Measurements from ENCODE around the gene SEL1L2. TPM values are rescaled to one million over a fixed set of nuclear protein-coding genes. Genes with fewer than 3 reads are reported as not detected.

Gene SEL1L2
- total RNA-seq, 4 donors from 2014 or later, result not detected

DNA sequence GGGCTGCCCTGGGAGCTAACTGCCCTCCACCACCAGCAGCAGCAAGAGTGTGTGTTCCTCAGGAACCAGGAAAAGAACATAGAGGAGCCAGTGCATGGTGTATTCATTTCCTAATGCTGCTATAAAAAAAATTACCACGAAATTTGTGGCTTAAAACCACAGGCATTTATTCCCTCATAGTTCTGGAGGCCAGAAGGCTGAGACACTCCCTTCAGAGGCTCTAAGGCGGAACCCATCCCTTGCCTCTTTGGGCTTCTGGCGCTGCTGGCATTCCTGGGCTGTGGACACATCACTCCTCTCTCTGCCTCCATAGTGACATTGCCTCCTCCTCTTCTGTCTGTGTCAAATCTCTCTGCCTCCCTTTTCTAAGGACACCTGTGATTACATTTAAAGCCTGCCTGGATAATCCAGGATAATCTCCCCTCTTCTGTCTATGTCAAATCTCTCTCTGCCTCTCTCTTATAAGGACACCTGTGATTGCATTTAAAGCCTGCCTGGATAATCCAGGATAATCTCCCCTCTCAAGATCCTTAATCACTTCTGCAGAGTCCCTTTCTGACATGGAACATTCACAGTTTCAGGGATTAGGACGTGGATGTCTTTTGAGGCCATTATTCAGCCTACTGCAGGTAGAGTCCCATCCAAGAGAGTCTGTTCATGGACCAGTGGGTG, 150.9 kb downstream of the SEL1L2 start:
- Histone ChIP-seq H3K27me3 (peaks cover 0 to 6% (median 0%) of the 10 kb centered on the region in 4 donors), H3K27ac (no peak overlapping the region), H3K9me3 (no peaks in the 10 kb centered on the region), H3K4me1 (no peaks in the 10 kb centered on the region), H3K36me3 (no peaks in the 10 kb centered on the region), H3K4me3 (no peak overlapping the region)
- TF ChIP-seq POLR2A (IDR thresholded peaks at IDR 0.05), result no peak
- TF ChIP-seq CTCF (IDR thresholded peaks at IDR 0.05), result no peak
- intact Hi-C loops (cut with DNase I), result no loop called here
- no peak for DNase-seq
- WGBS, 2 donors, result 20 to 29% methylated on average over 4 of the region's 4 CpGs

DNA sequence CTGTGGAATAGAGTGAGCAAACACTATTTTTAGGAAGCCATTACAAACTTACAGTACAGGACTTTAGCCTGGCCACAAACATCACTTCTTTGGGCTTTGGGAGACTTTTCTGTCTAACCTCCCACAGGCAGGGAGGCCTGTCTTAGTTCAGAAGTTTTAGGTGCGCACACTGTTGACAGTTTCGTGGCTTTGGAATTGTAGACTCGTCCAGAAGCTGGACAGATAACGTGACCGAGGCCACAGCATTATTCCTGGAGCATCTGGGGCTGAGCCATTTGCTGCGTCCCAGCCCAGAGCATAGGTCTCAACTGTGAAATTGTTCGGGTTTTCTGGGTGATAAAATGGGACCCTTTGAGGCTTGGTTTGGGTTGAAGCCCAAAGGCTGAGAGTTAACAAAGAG, 151.8 kb downstream of the SEL1L2 start:
- no peak for DNase-seq
- no peaks in the 10 kb centered on the region for H3K9me3 ChIP-seq
- no peak overlapping the region for H3K27ac ChIP-seq
- no peak for TF ChIP-seq CTCF (IDR thresholded peaks at IDR 0.05)
- TF ChIP-seq POLR2A (IDR thresholded peaks at IDR 0.05), result no peak
- intact Hi-C loops (cut with DNase I), result no loop called here
- peaks cover 0 to 6% (median 0%) of the 10 kb centered on the region in 4 donors for H3K27me3 ChIP-seq
- WGBS, 2 donors, result 79 to 93% methylated on average over 3 to 7 of the region's 7 CpGs
- H3K36me3 ChIP-seq, result no peaks in the 10 kb centered on the region
- no peak overlapping the region for H3K4me3 ChIP-seq
- H3K4me1 ChIP-seq, result no peaks in the 10 kb centered on the region

GRCh38 chr20:13831476-13831875, 158.9 kb downstream of the SEL1L2 start:
- WGBS, 2 donors, result 66 to 69% methylated on average over 3 of the region's 3 CpGs
- Histone ChIP-seq H3K36me3 (no peaks in the 10 kb centered on the region), H3K9me3 (no peaks in the 10 kb centered on the region), H3K27ac (no peak overlapping the region), H3K4me1 (no peaks in the 10 kb centered on the region), H3K4me3 (no peak overlapping the region), H3K27me3 (no peaks in the 10 kb centered on the region)
- DNase-seq, result no peak
- TF ChIP-seq POLR2A (IDR thresholded peaks at IDR 0.05), result no peak
- TF ChIP-seq CTCF (IDR thresholded peaks at IDR 0.05), result no peak
- intact Hi-C loops (cut with DNase I), result no loop called here

DNA sequence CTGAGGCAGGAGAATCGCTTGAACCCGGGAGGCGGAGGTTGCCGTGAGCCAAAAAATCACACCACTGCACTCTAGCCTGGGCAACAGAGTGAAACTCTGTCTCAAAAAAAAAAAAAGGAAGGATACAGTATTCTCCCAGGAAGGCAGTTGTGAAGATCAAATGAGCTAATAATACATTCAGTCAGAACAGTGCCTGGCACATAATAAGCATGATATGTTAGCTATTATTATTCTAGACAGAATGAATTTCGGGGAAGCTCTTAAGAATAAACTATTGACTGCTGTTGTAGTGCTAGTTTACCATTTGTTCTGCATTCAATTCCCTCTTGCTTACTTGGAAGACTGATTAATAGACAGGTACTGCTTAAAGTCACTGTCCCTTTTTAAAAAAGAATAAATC, 164.9 kb downstream of the SEL1L2 start:
- 54 to 58% methylated on average over 3 of the region's 5 CpGs for WGBS, 2 donors
- intact Hi-C loops (cut with DNase I), result loop anchor here (5.0 kb wide), 1 partner anchor 227 kb away; no protein-coding TSS in a partner anchor
- no peak overlapping the region for H3K4me3 ChIP-seq
- no peaks in the 10 kb centered on the region for H3K27me3 ChIP-seq
- H3K27ac ChIP-seq, result no peak overlapping the region
- H3K36me3 ChIP-seq, result peaks cover 0 to 4% (median 0%) of the 10 kb centered on the region in 3 donors
- H3K9me3 ChIP-seq, result no peaks in the 10 kb centered on the region
- H3K4me1 ChIP-seq, result no peaks in the 10 kb centered on the region
- DNase-seq, result no peak
- no peak for TF ChIP-seq POLR2A (IDR thresholded peaks at IDR 0.05)
- no peak for TF ChIP-seq CTCF (IDR thresholded peaks at IDR 0.05)

- Histone ChIP-seq H3K27ac (no peak overlapping the region), H3K9me3 (no peaks in the 10 kb centered on the region), H3K36me3 (peaks cover 0 to 4% (median 0%) of the 10 kb centered on the region in 3 donors), H3K4me1 (no peaks in the 10 kb centered on the region), H3K4me3 (no peak overlapping the region), H3K27me3 (no peaks in the 10 kb centered on the region)
- no peak for DNase-seq
- TF ChIP-seq POLR2A (IDR thresholded peaks at IDR 0.05), result no peak
- TF ChIP-seq CTCF (IDR thresholded peaks at IDR 0.05), result no peak
- intact Hi-C loops (cut with DNase I), result no loop called here
- 93 to 94% methylated on average over 3 of the region's 3 CpGs for WGBS, 2 donors
Observed at GRCh38 chr20:13824459-13824858, 166.0 kb downstream of the SEL1L2 start.

All from esophagus squamous epithelium (tissue), 5 donors.